ENCODE results near the gene KCNQ4. TPM values are rescaled to one million over a fixed set of nuclear protein-coding genes. Genes with fewer than 3 reads are reported as not detected.

The KCNQ4 gene
- total RNA-seq, 1 experiment from 2014 or later: 1.4 TPM

GRCh38 chr1:40743452-40743851, 40.1 kb upstream of the KCNQ4 start:
- Histone ChIP-seq H2AK5ac (ENCODE audit: insufficient read length, low read length) (no peak overlapping the region), H3K4me2 (ENCODE audit: insufficient read depth, insufficient read length, low read length) (no peak overlapping the region), H2AFZ (ENCODE audit: low read length) (no peak overlapping the region), H3K27me3 (ENCODE audit: insufficient read depth, low read length) (no peaks in the 10 kb centered on the region), H3K14ac (ENCODE audit: insufficient read depth, low read length) (no peak overlapping the region), H3T11ph (ENCODE audit: low read length) (no peak overlapping the region), H3K4me1 (ENCODE audit: insufficient read depth, low read length) (no peaks in the 10 kb centered on the region), H2BK15ac (ENCODE audit: low read depth, low read length) (no peak overlapping the region), H3K56ac (ENCODE audit: insufficient read length, low read depth, low read length) (no peak overlapping the region), H2BK12ac (ENCODE audit: insufficient read length, low read depth, low read length) (no peak overlapping the region), H3K79me2 (ENCODE audit: insufficient read depth, low read length) (0 out of 2 replicates have a peak, but pooled peaks cover 2% of the 10 kb centered on the region), H4K8ac (replicated peaks; ENCODE audit: insufficient read length, low read depth, low read length) (no peak overlapping the region), H4K5ac (ENCODE audit: insufficient read length, low read depth, low read length) (no peak overlapping the region), H2BK20ac (ENCODE audit: low read depth, low read length, poor library complexity, severe bottlenecking) (no peak overlapping the region), H3K23me2 (ENCODE audit: insufficient read length, low read depth, low read length, poor library complexity, severe bottlenecking) (no peaks in the 10 kb centered on the region), H2BK5ac (ENCODE audit: insufficient read length, low read length) (no peak overlapping the region), H4K20me1 (ENCODE audit: control insufficient read depth, insufficient read depth, insufficient read length) (no peaks in the 10 kb centered on the region), H3K18ac (ENCODE audit: insufficient read length, low read depth, low read length) (no peak overlapping the region), H4K91ac (ENCODE audit: insufficient read length, low read depth, low read length) (no peak overlapping the region), H3K27ac (ENCODE audit: insufficient read length, low read depth, low read length) (no peak overlapping the region), H3K79me1 (ENCODE audit: insufficient read depth, low read depth, low read length, poor library complexity, severe bottlenecking) (no peaks in the 10 kb centered on the region), H3K9me3 (ENCODE audit: control insufficient read depth, low read depth, low read length) (no peaks in the 10 kb centered on the region), H3K23ac (ENCODE audit: insufficient read length, low read depth, low read length) (no peak overlapping the region), H3K9ac (ENCODE audit: extremely low read depth, insufficient read length, low read length) (no peak overlapping the region), H2BK120ac (ENCODE audit: low read depth, low read length, poor library complexity, severe bottlenecking) (no peak overlapping the region), H3K4ac (ENCODE audit: low read depth, low read length) (no peak overlapping the region)
- Mint-ChIP-seq H3K27me3 (ENCODE audit: low read depth) (no peaks in the 10 kb centered on the region), H3K27ac (no peak overlapping the region), H3K4me3 (no peak overlapping the region), H3K9me3 (no peaks in the 10 kb centered on the region), H3K4me1 (peaks cover 0 to 11% of the 10 kb centered on the region in 2 experiments; a peak in 2 of 4 replicates), H3K36me3 (ENCODE audit: insufficient read depth in 1 of 3, low read depth in 3 of 3) (peaks cover 20 to 75% (median 65%) of the 10 kb centered on the region in 3 experiments; a peak in 6 of 7 replicates)
- DNase-seq: no peak
- no CpG with 5 or more reads among the region's 3 CpGs for WGBS (ENCODE audit: extremely low coverage, insufficient read length, low lambda C conversion rate)
- TF ChIP-seq CTCF (conservative IDR thresholded peaks at IDR 0.05): no peak
